22Rv1 (cell line): ENCODE results near the gene CUL3.

Experiments
- ZFX ChIP-seq: fragments of 450-650 bp; IDR thresholded peaks from 2 replicates; pipeline ENCODE4 v1.6.1; 2017; ENCODE audit warnings: antibody characterized with exemption, borderline replicate concordance
- TF ChIP-seq, protein P1 (sequence below): fragments of 450-650 bp; IDR thresholded peaks from 2 replicates; pipeline ENCODE4 v1.5.1; 2017; ENCODE audit warnings: mild to moderate bottlenecking

DNA sequence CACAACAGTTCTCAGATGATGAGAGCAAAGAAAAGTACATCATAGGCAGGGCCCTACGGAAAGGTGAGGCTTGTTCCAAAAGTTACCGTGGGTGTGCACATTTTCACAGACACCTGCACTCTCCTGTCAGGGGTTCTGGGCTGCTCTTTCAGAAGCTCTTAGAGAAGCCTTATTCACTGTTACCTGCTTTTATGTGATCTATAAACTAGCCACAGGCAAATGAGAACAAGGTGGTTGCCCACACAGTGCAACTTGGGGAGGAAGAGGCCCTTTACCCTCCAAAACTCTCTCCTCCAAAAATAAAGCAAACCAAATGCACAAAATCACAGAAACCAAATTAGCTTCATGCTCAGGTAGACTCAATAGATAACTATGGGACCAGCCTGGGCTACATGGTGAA, 11.1 kb upstream of the CUL3 start:
- TF ChIP-seq, protein P1, sequence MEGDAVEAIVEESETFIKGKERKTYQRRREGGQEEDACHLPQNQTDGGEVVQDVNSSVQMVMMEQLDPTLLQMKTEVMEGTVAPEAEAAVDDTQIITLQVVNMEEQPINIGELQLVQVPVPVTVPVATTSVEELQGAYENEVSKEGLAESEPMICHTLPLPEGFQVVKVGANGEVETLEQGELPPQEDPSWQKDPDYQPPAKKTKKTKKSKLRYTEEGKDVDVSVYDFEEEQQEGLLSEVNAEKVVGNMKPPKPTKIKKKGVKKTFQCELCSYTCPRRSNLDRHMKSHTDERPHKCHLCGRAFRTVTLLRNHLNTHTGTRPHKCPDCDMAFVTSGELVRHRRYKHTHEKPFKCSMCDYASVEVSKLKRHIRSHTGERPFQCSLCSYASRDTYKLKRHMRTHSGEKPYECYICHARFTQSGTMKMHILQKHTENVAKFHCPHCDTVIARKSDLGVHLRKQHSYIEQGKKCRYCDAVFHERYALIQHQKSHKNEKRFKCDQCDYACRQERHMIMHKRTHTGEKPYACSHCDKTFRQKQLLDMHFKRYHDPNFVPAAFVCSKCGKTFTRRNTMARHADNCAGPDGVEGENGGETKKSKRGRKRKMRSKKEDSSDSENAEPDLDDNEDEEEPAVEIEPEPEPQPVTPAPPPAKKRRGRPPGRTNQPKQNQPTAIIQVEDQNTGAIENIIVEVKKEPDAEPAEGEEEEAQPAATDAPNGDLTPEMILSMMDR: no peak
- no peak for TF ChIP-seq ZFX
